Activated CD8-positive, alpha-beta T cell treated with anti-CD3 and anti-CD28 coated beads, Interleukin-2, amount 10 ng/mL, durations not matched to agents 7 days and 5 days (primary cell): ENCODE results near the gene STMN1. TPM values are rescaled to one million over a fixed set of nuclear protein-coding genes. Genes with fewer than 3 reads are reported as not detected.

ENCODE experiments used
- ATAC-seq: fragments of 150-1000 bp; cut with Tn5 transposase; one replicate; pipeline ENCODE4 v1.10.0; 2021; ENCODE audit warnings: moderate library complexity
- CTCF ChIA-PET: fragments of 350-600 bp; sonication (Branson Sonifier 250); formaldehyde crosslinking; loops from one replicate; lab custom pipeline; 2021; ENCODE audit warnings: antibody characterized with exemption; lab: Charles Lee
- POLR2A ChIA-PET: fragments of 350-600 bp; sonication (Branson Sonifier 250); formaldehyde crosslinking; loops from one replicate; lab custom pipeline; 2021; ENCODE audit warnings: antibody characterized with exemption; lab: Charles Lee
- DNase-seq: peaks from one replicate; pipeline ENCODE4 v3.0.0-alpha.2; 2020
- H3K27ac Mint-ChIP-seq: one replicate; pipeline ENCODE4 v1.8.0; 2021; ENCODE audit warnings: mild to moderate bottlenecking, mixed read lengths
- H3K27me3 Mint-ChIP-seq: one replicate; pipeline ENCODE4 v1.8.0; 2021; ENCODE audit warnings: low read depth, mixed read lengths
- H3K36me3 Mint-ChIP-seq: one replicate; pipeline ENCODE4 v1.8.0; 2021; ENCODE audit warnings: low read depth, mixed read lengths
- H3K4me1 Mint-ChIP-seq: one replicate; pipeline ENCODE4 v1.8.0; 2021; ENCODE audit warnings: low read depth, mixed read lengths
- H3K4me3 Mint-ChIP-seq: one replicate; pipeline ENCODE4 v1.8.0; 2021; ENCODE audit warnings: mild to moderate bottlenecking, mixed read lengths
- H3K9me3 Mint-ChIP-seq: one replicate; pipeline ENCODE4 v1.8.0; 2022; ENCODE audit warnings: mixed read lengths; ENCODE audit not compliant: insufficient read depth
- microRNA-seq: library from miRNA; unstranded; fragments of <30 nt; microRNA quantifications from one replicate; pipeline ENCODE4 v1.2.0, GENCODE V29; 2022
- total RNA-seq, 2 experiments: library from RNA; stranded (reverse); gene quantifications; one replicate each; pipeline ENCODE4 v1.2.3, GENCODE V29; 2021

Gene STMN1
- total RNA-seq, 2 experiments from 2014 or later = 740 to 781 TPM

GRCh38 chr1:25856856-25857255 lies 49.4 kb downstream of the STMN1 start:
- Mint-ChIP-seq H3K27me3 (no peaks in the 10 kb centered on the region), H3K4me1 (peaks cover 27% of the 10 kb centered on the region), H3K36me3 (peaks cover 3% of the 10 kb centered on the region), H3K9me3 (no peaks in the 10 kb centered on the region), H3K4me3 (no peak overlapping the region), H3K27ac (no peak overlapping the region)
- ChIA-PET CTCF (interaction anchor here (1.2 kb wide), 1 partner anchor 141 kb away, joined by 4 read pairs; the partner anchor contains the start of gene PAFAH2), POLR2A (no interaction called here)
- DNase-seq (no peak), ATAC-seq (no peak)

GRCh38 chr1:25854554-25854953 lies 51.7 kb downstream of the STMN1 start:
- Mint-ChIP-seq H3K9me3 (no peaks in the 10 kb centered on the region), H3K4me3 (no peak overlapping the region), H3K27me3 (no peaks in the 10 kb centered on the region), H3K27ac (no peak overlapping the region), H3K4me1 (peaks cover 17% of the 10 kb centered on the region), H3K36me3 (no peaks in the 10 kb centered on the region)
- POLR2A ChIA-PET = no interaction called here
- ATAC-seq (no peak), DNase-seq (no peak)
- CTCF ChIA-PET = interaction anchor here (1.0 to 1.6 kb wide), 3 partner anchors 17 to 143 kb away, joined by 3 to 5 read pairs (median 3); partner anchors contain the start of gene PAFAH2

Small RNA genes lying within 50 kb of the gene (microRNA-seq; reads per million reads assigned to microRNA genes)
- gene MIR3917 = 15.5 reads per million, percentile 31 among the genes with 10 or more reads in this experiment

Other genes with a start within 250 kb of the STMN1 start
- gene SELENON, start 106.2 kb downstream of the STMN1 start, total RNA-seq = 1 to 10 TPM; 4.5 to 5.1 TPM
- 10 to 100 TPM; 26.2 to 26.7 TPM for gene MTFR1L, start 86.5 kb downstream of the STMN1 start, total RNA-seq
- gene AUNIP, start 47.0 kb downstream of the STMN1 start, total RNA-seq = 1 to 10 TPM; 7.8 to 9.1 TPM
- gene PAQR7, start 30.7 kb downstream of the STMN1 start, total RNA-seq = 1 to 10 TPM; 3.2 to 3.3 TPM
- 10 to 100 TPM in 1 of 2 experiments, 1 to 10 TPM in 1; 9.1 to 10.9 TPM for gene PAFAH2, start 91.6 kb upstream of the STMN1 start, total RNA-seq
- gene EXTL1, start 115.4 kb upstream of the STMN1 start, total RNA-seq = not detected
- not detected for gene SLC30A2, start 139.7 kb upstream of the STMN1 start, total RNA-seq
- under 1 TPM in 1 of 2 experiments, not detected in 1; 0.23 TPM for gene TRIM63, start 161.2 kb upstream of the STMN1 start, total RNA-seq
- gene PDIK1L, start 205.4 kb upstream of the STMN1 start, total RNA-seq = 10 to 100 TPM; 21.3 to 25.4 TPM